Left ventricle myocardium inferior (tissue), 1 donor: ENCODE measurements around the gene FUZ. TPM values are rescaled to one million over a fixed set of nuclear protein-coding genes. Genes with fewer than 3 reads are reported as not detected.

ENCODE experiments used
- DNase-seq: peaks from one replicate; pipeline ENCODE4 v3.0.0-alpha.2; 2020
- H3K27ac ChIP-seq: fragments of 200-600 bp; replicated peaks from 2 replicates; pipeline ENCODE4 v1.8.0; 2021
- H3K27me3 ChIP-seq: fragments of 200-600 bp; 2 replicates; pipeline ENCODE4 v1.8.0; 2021; ENCODE audit warnings: low read depth
- H3K36me3 ChIP-seq: fragments of 200-600 bp; 2 replicates; pipeline ENCODE4 v1.8.0; 2021
- H3K4me1 ChIP-seq: fragments of 200-600 bp; 2 replicates; pipeline ENCODE4 v1.8.0; 2021
- H3K4me3 ChIP-seq: fragments of 200-600 bp; 2 replicates; pipeline ENCODE4 v1.8.0; 2021; ENCODE audit warnings: mild to moderate bottlenecking, moderate library complexity
- H3K9me3 ChIP-seq: fragments of 200-600 bp; replicated peaks from 2 replicates; pipeline ENCODE4 v1.8.0; 2021
- intact Hi-C: fragments of 100-400 bp; cut with micrococcal nuclease; formaldehyde crosslinking; loops from one replicate; pipeline ENCODE4 v1.11.0; 2022
- total RNA-seq: library from RNA; stranded (reverse); fragmentation: NEBNext Ultra II Directional; extraction: Animal tissue kit (Norgen Biotek cat#: 25700); gene quantifications from one replicate; pipeline ENCODE4 v1.2.1, GENCODE V29; 2021
- TF ChIP-seq, protein P1 (sequence below): fragments of 200-600 bp; IDR thresholded peaks from 2 replicates; pipeline ENCODE4 v1.8.0; 2021; ENCODE audit warnings: antibody characterized with exemption, mild to moderate bottlenecking, borderline replicate concordance
- donor health status: DM: no; HTN: yes; CAD: no; lungs with severe emphysema.

Gene FUZ
- total RNA-seq, 1 donor from 2014 or later: 18.3 TPM

DNA sequence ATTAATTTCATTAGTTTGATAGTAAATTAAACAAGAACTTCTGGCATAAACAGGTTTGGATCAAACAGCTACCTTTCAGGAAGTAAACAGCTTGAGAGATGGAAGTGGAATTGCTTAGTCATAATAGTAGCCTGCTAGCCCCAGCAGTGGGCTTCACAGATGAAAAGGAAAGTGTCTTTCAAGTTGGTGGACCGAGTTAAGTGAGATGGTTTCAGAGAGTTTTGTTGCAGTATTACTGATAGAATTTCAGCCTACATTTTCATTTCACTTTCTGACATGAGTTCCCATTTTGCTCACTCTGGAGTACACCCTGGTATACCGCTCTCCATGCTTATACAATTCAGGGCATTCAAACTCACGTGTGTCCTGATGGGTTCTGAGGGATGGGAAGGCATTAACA is 35.8 kb upstream of the FUZ start:
- intact Hi-C loops: no loop called here
- Histone ChIP-seq H3K9me3 (peaks cover 5% of the 10 kb centered on the region), H3K27ac (no peak overlapping the region), H3K36me3 (no peaks in the 10 kb centered on the region), H3K4me3 (no peak overlapping the region), H3K27me3 (no peaks in the 10 kb centered on the region), H3K4me1 (peaks cover 36% of the 10 kb centered on the region)
- no peak for DNase-seq
- TF ChIP-seq, protein P1, sequence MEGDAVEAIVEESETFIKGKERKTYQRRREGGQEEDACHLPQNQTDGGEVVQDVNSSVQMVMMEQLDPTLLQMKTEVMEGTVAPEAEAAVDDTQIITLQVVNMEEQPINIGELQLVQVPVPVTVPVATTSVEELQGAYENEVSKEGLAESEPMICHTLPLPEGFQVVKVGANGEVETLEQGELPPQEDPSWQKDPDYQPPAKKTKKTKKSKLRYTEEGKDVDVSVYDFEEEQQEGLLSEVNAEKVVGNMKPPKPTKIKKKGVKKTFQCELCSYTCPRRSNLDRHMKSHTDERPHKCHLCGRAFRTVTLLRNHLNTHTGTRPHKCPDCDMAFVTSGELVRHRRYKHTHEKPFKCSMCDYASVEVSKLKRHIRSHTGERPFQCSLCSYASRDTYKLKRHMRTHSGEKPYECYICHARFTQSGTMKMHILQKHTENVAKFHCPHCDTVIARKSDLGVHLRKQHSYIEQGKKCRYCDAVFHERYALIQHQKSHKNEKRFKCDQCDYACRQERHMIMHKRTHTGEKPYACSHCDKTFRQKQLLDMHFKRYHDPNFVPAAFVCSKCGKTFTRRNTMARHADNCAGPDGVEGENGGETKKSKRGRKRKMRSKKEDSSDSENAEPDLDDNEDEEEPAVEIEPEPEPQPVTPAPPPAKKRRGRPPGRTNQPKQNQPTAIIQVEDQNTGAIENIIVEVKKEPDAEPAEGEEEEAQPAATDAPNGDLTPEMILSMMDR: no peak

DNA sequence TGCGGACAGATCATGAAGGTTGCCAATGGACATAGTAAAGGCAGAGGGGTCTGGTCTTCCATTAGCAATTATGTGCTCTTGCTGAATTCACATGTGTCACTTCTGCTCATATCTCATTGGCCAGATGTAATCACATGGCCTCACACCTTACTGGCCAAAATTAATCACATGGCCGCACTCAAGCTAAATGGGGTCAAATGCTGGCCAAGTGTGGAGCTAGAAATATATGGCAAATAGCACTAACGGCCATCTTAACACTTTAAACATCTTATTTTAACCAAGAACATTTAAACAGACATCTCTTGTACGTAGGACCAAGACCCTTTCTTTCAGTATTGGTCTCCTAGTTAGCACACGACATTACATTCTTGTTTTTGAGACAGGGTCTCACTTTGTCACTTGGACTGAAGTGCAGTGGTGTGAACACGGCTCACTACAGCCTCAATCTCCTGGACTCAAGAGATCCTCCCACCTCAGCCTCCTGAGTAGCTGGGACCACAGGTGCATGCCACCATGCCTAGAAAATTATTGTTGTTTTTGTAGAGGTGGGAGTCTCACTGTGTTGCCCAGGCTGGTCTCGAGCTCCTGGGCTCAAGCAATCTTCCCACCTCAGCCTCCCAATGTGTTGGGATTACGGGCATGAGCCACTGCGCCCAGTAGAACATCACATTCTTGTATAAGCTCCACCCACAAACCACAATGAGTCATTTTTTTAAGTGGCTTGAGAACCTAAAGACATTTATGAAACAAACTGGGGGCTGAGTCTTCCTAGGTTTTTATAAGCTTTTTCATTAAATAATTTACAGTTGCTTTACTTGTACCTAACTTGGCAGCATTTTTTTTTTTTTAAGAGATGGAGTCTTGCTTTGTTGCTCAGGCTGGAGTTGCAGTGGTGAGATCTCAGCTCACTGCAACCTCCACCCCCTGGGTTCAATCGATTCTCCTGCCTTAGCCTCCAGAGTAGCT is 34.9 kb upstream of the FUZ start:
- no peak for DNase-seq
- TF ChIP-seq, protein P1: no peak
- intact Hi-C loops: no loop called here
- Histone ChIP-seq H3K27me3 (no peaks in the 10 kb centered on the region), H3K9me3 (peaks cover 5% of the 10 kb centered on the region), H3K4me3 (no peak overlapping the region), H3K36me3 (no peaks in the 10 kb centered on the region), H3K4me1 (peaks cover 27% of the 10 kb centered on the region), H3K27ac (no peak overlapping the region)

DNA sequence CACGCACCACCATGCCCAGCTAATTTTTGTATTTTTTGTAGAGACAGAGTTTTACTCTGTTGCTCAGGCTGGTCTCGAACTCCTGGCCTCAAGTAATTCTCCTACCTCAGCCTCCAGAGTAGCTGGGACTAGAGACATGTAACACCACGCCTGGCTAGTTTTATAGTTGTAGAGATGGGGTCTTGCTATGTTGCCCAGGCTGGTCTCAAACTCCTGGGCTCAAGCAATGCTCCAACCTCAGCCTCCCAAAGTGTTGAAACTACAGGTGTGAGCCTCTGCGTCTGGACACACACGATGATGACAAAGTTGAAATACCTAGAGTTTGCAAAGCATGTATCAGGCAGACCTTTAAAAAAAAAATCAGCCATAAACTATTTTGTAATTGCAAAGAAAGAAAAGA is 33.3 kb upstream of the FUZ start:
- intact Hi-C loops: no loop called here
- TF ChIP-seq, protein P1: no peak
- Histone ChIP-seq H3K27me3 (no peaks in the 10 kb centered on the region), H3K27ac (no peak overlapping the region), H3K4me1 (peaks cover 13% of the 10 kb centered on the region), H3K9me3 (peaks cover 5% of the 10 kb centered on the region), H3K4me3 (no peak overlapping the region), H3K36me3 (no peaks in the 10 kb centered on the region)
- no peak for DNase-seq

DNA sequence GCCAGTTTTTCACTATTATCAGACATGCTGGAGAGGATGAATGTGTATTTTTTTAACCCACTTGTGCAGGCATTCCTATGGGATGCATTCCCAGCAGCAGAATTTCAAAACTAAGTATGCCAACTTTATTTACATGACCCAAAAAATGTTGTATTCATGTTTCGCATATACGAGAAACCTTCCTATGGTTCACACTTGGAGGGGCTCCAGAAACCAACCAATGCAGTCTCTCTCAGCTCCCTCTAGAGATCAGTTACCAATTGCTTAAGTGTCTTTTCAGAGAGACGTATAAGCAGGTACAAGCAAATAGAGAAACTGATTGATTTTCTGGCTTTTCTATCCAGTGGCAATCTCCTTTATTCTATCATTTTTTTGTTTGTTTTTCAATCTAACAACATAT is 32.3 kb upstream of the FUZ start:
- Histone ChIP-seq H3K36me3 (no peaks in the 10 kb centered on the region), H3K27ac (no peak overlapping the region), H3K4me3 (no peak overlapping the region), H3K27me3 (no peaks in the 10 kb centered on the region), H3K9me3 (peaks cover 5% of the 10 kb centered on the region), H3K4me1 (peaks cover 9% of the 10 kb centered on the region)
- intact Hi-C loops: no loop called here
- TF ChIP-seq, protein P1: no peak
- no peak for DNase-seq

DNA sequence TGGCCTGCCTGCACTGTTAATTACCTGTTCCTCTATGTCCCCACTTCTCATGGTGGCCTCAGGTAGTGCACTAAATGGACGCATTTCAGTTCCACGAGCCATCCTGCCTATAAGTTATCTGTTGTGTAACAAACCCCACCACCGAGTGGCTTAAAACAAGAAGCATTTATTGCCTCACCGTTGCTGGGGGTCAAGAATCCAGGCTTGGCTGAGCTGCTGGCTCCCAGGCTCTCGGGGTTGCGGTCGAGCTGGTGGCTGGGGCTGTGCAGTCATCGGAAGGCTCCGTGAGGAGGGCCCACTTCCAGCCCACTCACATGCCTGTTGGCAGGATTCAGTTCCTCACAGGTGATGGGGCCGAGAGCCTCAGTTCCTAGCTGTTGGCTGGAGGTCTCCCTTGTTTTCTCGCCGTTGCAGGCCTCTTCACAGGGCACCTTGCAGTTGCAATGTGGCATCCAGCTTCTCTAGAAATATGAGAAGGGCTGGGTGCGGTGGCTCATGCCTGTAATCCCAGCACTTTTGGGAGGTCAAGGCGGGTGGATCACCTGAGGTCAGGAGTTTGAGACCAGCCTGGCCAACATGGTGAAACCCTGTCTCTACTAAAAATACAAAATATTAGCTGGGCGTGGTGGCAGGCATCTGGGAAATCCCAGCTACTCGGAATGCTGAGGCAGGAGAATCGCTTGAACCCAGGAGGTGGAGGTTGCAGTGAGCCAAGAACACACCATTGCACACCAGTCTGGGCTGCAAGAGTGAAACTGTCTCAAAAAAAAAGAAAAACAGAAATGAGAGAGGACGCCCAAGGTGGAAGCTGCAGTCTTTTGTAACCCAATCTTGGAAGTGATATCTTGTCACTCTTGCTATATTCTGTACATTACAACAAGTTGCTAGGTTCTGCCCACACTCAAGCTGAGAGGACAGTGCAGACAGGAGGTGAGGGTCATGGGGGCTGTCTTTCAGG is 31.3 kb upstream of the FUZ start:
- H3K4me1 ChIP-seq: peaks cover 1% of the 10 kb centered on the region
- peaks cover 5% of the 10 kb centered on the region for H3K9me3 ChIP-seq
- DNase-seq: no peak
- H3K4me3 ChIP-seq: no peak overlapping the region
- intact Hi-C loops: no loop called here
- no peaks in the 10 kb centered on the region for H3K27me3 ChIP-seq
- TF ChIP-seq, protein P1: no peak
- no peak overlapping the region for H3K27ac ChIP-seq
- H3K36me3 ChIP-seq: peaks cover 5% of the 10 kb centered on the region
